SKM-1 (cell line): ENCODE measurements around the gene TPRN.

Experiments used
- DNase-seq: peaks from one replicate; lab custom pipeline; 2025; ENCODE audit not compliant: unreplicated experiment; lab: John Stamatoyannopoulos, UW

TPRN gene

GRCh38 chr9:137190315-137190856 is 10.2 kb downstream of the TPRN start:
- DNase-seq, result no peak

GRCh38 chr9:137189297-137190295 is 10.9 kb downstream of the TPRN start:
- DNase-seq, result no peak

- DNase-seq, result peak; percentile 87
Observed at GRCh38 chr9:137188490-137189296, 11.8 kb downstream of the TPRN start, which contains the start of the genes ANAPC2 and SSNA1. ANAPC2 (minus strand) TSS chr9:137188560; CDS start chr9:137188532, 28 bp downstream. SSNA1 (plus strand) TSS chr9:137188676; CDS start chr9:137188727, 51 bp downstream.

- DNase-seq, result no peak
Observed at GRCh38 chr9:137188086-137188489, 12.5 kb downstream of the TPRN start.

- DNase-seq, result no peak
Observed at GRCh38 chr9:137187386-137187785, 13.2 kb downstream of the TPRN start.

GRCh38 chr9:137186385-137186784 is 14.2 kb downstream of the TPRN start:
- no peak for DNase-seq

GRCh38 chr9:137185921-137186320 is 14.6 kb downstream of the TPRN start:
- no peak for DNase-seq

- DNase-seq, result no peak
Observed at GRCh38 chr9:137184881-137185660, 15.5 kb downstream of the TPRN start.

GRCh38 chr9:137183980-137184595 is 16.5 kb downstream of the TPRN start:
- DNase-seq, result no peak

- no peak for DNase-seq
Observed at GRCh38 chr9:137182836-137183235, 17.7 kb downstream of the TPRN start.

GRCh38 chr9:137181680-137182079 is 18.9 kb downstream of the TPRN start:
- no peak for DNase-seq

- no peak for DNase-seq
Observed at GRCh38 chr9:137180491-137180890, 20.1 kb downstream of the TPRN start.

GRCh38 chr9:137179761-137180160 is 20.8 kb downstream of the TPRN start:
- no peak for DNase-seq

- DNase-seq, result no peak
Observed at GRCh38 chr9:137178939-137179630, 21.5 kb downstream of the TPRN start.

- no peak for DNase-seq
Observed at GRCh38 chr9:137178201-137178938, 22.2 kb downstream of the TPRN start.

- DNase-seq, result no peak
Observed at GRCh38 chr9:137176302-137177182, 24.0 kb downstream of the TPRN start.

- no peak for DNase-seq
Observed at GRCh38 chr9:137175345-137175961, 25.1 kb downstream of the TPRN start.
